Pulmonary artery endothelial cell (primary cell): ENCODE results near the gene LEMD1. TPM values are rescaled to one million over a fixed set of nuclear protein-coding genes. Genes with fewer than 3 reads are reported as not detected.
"Not testable (repeated sequence)": the region's sequence is repeated elsewhere in the genome, so short reads cannot be mapped to it uniquely, and the experiment has no call there.

ENCODE experiments used
- DNase-seq: peaks from one replicate; pipeline ENCODE4 v3.0.0-alpha.2; 2011; ENCODE audit warnings: low read depth, low spot score
- total RNA-seq: library from RNA; depleted of rRNA; stranded (reverse); fragments of >200 nt; gene quantifications from 2 replicates; pipeline ENCODE4 v1.2.3, GENCODE V29; 2014

The LEMD1 gene
- total RNA-seq, 1 donor from 2014 or later, result not detected

GRCh38 chr1:205447457-205448341, 25.8 kb upstream of the LEMD1 start:
- no peak for DNase-seq

GRCh38 chr1:205446828-205447227, 25.0 kb upstream of the LEMD1 start:
- peak; percentile 56 for DNase-seq

- DNase-seq, result no peak
Observed at GRCh38 chr1:205445646-205445935, 23.7 kb upstream of the LEMD1 start.

- no peak for DNase-seq
Observed at GRCh38 chr1:205444931-205445645, 23.2 kb upstream of the LEMD1 start.

- no peak for DNase-seq
Observed at GRCh38 chr1:205444300-205444930, 22.6 kb upstream of the LEMD1 start.

GRCh38 chr1:205443585-205444299, 21.9 kb upstream of the LEMD1 start:
- DNase-seq, result no peak

- DNase-seq, result no peak
Observed at GRCh38 chr1:205442051-205442725, 20.3 kb upstream of the LEMD1 start.

- DNase-seq, result no peak
Observed at GRCh38 chr1:205441716-205442050, 19.8 kb upstream of the LEMD1 start.

GRCh38 chr1:205441318-205441633, 19.4 kb upstream of the LEMD1 start:
- DNase-seq, result no peak

- peak; percentile 10 for DNase-seq
Observed at GRCh38 chr1:205440476-205441317, 18.8 kb upstream of the LEMD1 start.

GRCh38 chr1:205440121-205440475, 18.2 kb upstream of the LEMD1 start:
- no peak for DNase-seq

- DNase-seq, result peak; percentile 29
Observed at GRCh38 chr1:205438213-205439158, 16.6 kb upstream of the LEMD1 start.

- no peak for DNase-seq
Observed at GRCh38 chr1:205437570-205437969, 15.7 kb upstream of the LEMD1 start.

GRCh38 chr1:205436776-205437410, 15.0 kb upstream of the LEMD1 start:
- no peak for DNase-seq

GRCh38 chr1:205435578-205436573, 14.0 kb upstream of the LEMD1 start:
- no peak for DNase-seq

GRCh38 chr1:205434738-205435137, 12.9 kb upstream of the LEMD1 start:
- no peak for DNase-seq

- not testable (repeated sequence) for DNase-seq
Observed at GRCh38 chr1:205432692-205433091, 10.8 kb upstream of the LEMD1 start.

- no peak for DNase-seq
Observed at GRCh38 chr1:205432116-205432515, 10.3 kb upstream of the LEMD1 start.
